Measurements from ENCODE around the gene SPAG17. TPM values are rescaled to one million over a fixed set of nuclear protein-coding genes. Genes with fewer than 3 reads are reported as not detected.

Gene SPAG17
- total and polyA plus RNA-seq, 2 donors (not counting 1 experiment from before 2014, with no cell fraction given): not detected

GRCh38 chr1:117929343-117930172 is 255.5 kb downstream of the SPAG17 start, which contains the start of the genes GDAP2 and WDR3:
Gene GDAP2 (minus strand): TSS chr1:117929621. CDS start chr1:117920357, 9,264 bp downstream.
Gene WDR3 (plus strand): TSS chr1:117929739. CDS start chr1:117933320, 3,581 bp downstream.
- H3K4me2 ChIP-seq (replicated peaks; ENCODE audit: low read depth, low read length, poor library complexity, severe bottlenecking): peak within 1 kb of the TSS; percentile 82
- H3K79me2 ChIP-seq (ENCODE audit: control insufficient read depth, insufficient read depth, low read length): peaks cover 88% of the 10 kb centered on the region
- Mint-ChIP-seq H3K4me3 (peak within 1 kb of the TSS; percentile 99), H3K9me3 (ENCODE audit: insufficient read depth) (no peaks in the 10 kb centered on the region), H3K4me1 (peaks cover 59% of the 10 kb centered on the region), H3K27me3 (no peaks in the 10 kb centered on the region), H3K27ac (peak within 1 kb of the TSS; percentile 92)
- peaks cover 24 to 31% of the 10 kb centered on the region in 2 donors for H3K4me1 ChIP-seq (ENCODE audit: control insufficient read depth in 2 of 2, insufficient read depth in 2 of 2, low read length in 2 of 2)
- H3K9ac ChIP-seq (ENCODE audit: low read length): peak within 1 kb of the TSS; percentile 79
- peak within 1 kb of the TSS; percentile 82 to 91 (median 86) for H3K4me3 ChIP-seq (ENCODE audit: control extremely low read depth in 1 of 5, extremely low read depth in 1 of 5, insufficient read depth in 1 of 5, low read depth in 2 of 5, low read length in 4 of 5)
- WGBS (ENCODE audit: insufficient coverage): under 1% methylated on average over 64 of the region's 64 CpGs
- ATAC-seq (ENCODE audit: low read depth) (peak; percentile 89), DNase-seq (peak; percentile 96)
- H3K27me3 ChIP-seq (replicated peaks in 1 of 4; ENCODE audit: control extremely low read depth in 1 of 4, control insufficient read depth in 3 of 4, insufficient read depth in 4 of 4, low read length in 3 of 4): no peaks in the 10 kb centered on the region
- no peak for TF ChIP-seq CTCF (IDR thresholded peaks at IDR 0.05)
- no peak for TF ChIP-seq EZH2 (IDR thresholded peaks at IDR 0.05; ENCODE audit: borderline replicate concordance, insufficient read depth, low read depth, low read length, poor library complexity, severe bottlenecking)
- CTCF ChIA-PET: interaction anchor here (1.0 to 1.1 kb wide), 2 partner anchors 395 to 862 kb away, joined by 3 read pairs; no protein-coding TSS in a partner anchor
- H3K36me3 ChIP-seq (replicated peaks in 1 of 2; ENCODE audit: control extremely low read depth in 1 of 2, control insufficient read depth in 1 of 2, extremely low read depth in 1 of 2, insufficient read depth in 2 of 2, low read length in 1 of 2): peaks cover 3 to 5% of the 10 kb centered on the region in 2 experiments
- intact Hi-C loops (cut with micrococcal nuclease): loop anchor here (1.0 to 2.0 kb wide), 5 partner anchors 562 to 1557 kb away; partner anchors contain the start of genes ATP1A1, MAN1A2, TRIM45 and TTF2
- H3K27ac ChIP-seq (ENCODE audit: low read length in 2 of 2): peak within 1 kb of the TSS; percentile 77 to 91
- H2AFZ ChIP-seq (ENCODE audit: insufficient read depth, low read depth, low read length, poor library complexity, severe bottlenecking): peak within 1 kb of the TSS; percentile 83
- POLR2A ChIA-PET: interaction anchor here (0.5 to 0.6 kb wide), 2 partner anchors 264 to 1078 kb away, joined by 3 read pairs; no protein-coding TSS in a partner anchor
- H4K20me1 ChIP-seq (ENCODE audit: control insufficient read depth, insufficient read depth, low read length, poor library complexity, severe bottlenecking): peaks cover 20% of the 10 kb centered on the region
- H3K9me3 ChIP-seq (ENCODE audit: control extremely low read depth in 1 of 3, control insufficient read depth in 2 of 3, insufficient read depth in 1 of 3, low read length in 2 of 3): no peaks in the 10 kb centered on the region

Data from B cell (primary cell).